Subcutaneous abdominal adipose tissue (tissue), 5 donors: ENCODE measurements around the gene DNER.

Experiments used
- H3K27ac ChIP-seq: one replicate; pipeline ENCODE4 v1.7.0; 2013; ENCODE audit warnings: low read depth, mild to moderate bottlenecking, inconsistent platforms, low read length, moderate library complexity
- H3K27me3 ChIP-seq, 5 donors: one replicate each; pipeline ENCODE4 v1.7.0; 2013; ENCODE audit warnings: low read length in 5 of 5, inconsistent platforms in 1 of 5; ENCODE audit not compliant: control insufficient read depth in 5 of 5, insufficient read depth in 4 of 5
- H3K36me3 ChIP-seq, 5 donors: one replicate each; pipeline ENCODE4 v1.7.0; 2013; ENCODE audit warnings: low read length in 5 of 5; ENCODE audit not compliant: control insufficient read depth in 5 of 5, insufficient read depth in 5 of 5
- H3K4me1 ChIP-seq, 5 donors: one replicate each; pipeline ENCODE4 v1.7.0; 2013; ENCODE audit warnings: low read length in 5 of 5, mild to moderate bottlenecking in 3 of 5, moderate library complexity in 1 of 5; ENCODE audit not compliant: control insufficient read depth in 5 of 5, insufficient read depth in 5 of 5
- H3K4me3 ChIP-seq, 5 donors: one replicate each; pipeline ENCODE4 v1.7.0; 2013; ENCODE audit warnings: low read length in 5 of 5, low read depth in 1 of 5
- H3K9ac ChIP-seq, 5 donors: one replicate each; pipeline ENCODE4 v1.7.0; 2013; ENCODE audit warnings: low read length in 5 of 5, mild to moderate bottlenecking in 4 of 5, moderate library complexity in 3 of 5
- H3K9me3 ChIP-seq, 5 donors: one replicate each; pipeline ENCODE4 v1.7.0; 2013; ENCODE audit warnings: low read length in 5 of 5; ENCODE audit not compliant: control insufficient read depth in 5 of 5
- donor health status: healthy.
- donor health status: healthy.
- donor health status: healthy.
- donor health status: healthy.
- donor health status: healthy.

DNER gene

DNA sequence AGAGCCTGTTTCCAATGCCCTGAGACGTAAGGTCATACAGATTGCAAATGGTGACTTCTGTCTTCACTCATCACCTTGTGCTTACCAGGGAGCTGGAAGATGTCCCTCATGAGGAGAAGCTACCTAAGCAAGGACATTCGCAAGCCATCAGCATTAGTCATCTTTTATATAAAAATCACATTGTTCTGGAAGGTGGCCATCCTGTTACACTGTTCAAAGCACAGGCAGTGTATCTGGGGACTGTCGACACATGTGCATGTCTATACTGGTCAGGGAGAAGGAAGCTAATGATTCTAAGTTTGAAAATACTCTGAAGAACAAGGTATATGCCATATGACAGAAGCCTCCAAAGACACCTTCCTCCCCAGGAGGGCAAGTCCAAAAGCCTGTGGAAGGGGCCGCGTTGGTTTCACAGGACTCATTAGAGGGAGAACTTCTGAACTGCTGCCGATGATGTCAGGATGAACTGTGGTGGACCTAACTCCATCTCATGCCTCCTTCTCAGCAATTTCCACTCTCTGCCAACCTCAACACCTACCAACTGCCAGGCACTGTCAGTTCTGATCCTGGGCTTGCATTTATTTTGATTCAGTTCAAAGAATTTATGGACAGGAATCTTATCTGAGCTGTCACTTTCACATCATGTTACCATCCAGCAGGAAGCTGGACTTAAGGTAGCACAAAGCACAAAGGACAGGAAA, 39.4 kb downstream of the DNER start:
- Histone ChIP-seq H3K9me3 (no peaks in the 10 kb centered on the region), H3K27me3 (peaks cover 3 to 20% (median 11%) of the 10 kb centered on the region in 5 donors), H3K4me1 (no peaks in the 10 kb centered on the region), H3K9ac (no peak overlapping the region), H3K36me3 (no peaks in the 10 kb centered on the region), H3K4me3 (no peak overlapping the region), H3K27ac (no peak overlapping the region)

- H3K27ac ChIP-seq: no peak overlapping the region
- no peaks in the 10 kb centered on the region for H3K36me3 ChIP-seq
- H3K4me1 ChIP-seq: no peaks in the 10 kb centered on the region
- H3K27me3 ChIP-seq: peaks cover 3 to 20% (median 9%) of the 10 kb centered on the region in 5 donors
- H3K4me3 ChIP-seq: no peak overlapping the region
- no peaks in the 10 kb centered on the region for H3K9me3 ChIP-seq
- H3K9ac ChIP-seq: no peak overlapping the region
Observed at GRCh38 chr2:229673676-229674075, 40.7 kb downstream of the DNER start.

DNA sequence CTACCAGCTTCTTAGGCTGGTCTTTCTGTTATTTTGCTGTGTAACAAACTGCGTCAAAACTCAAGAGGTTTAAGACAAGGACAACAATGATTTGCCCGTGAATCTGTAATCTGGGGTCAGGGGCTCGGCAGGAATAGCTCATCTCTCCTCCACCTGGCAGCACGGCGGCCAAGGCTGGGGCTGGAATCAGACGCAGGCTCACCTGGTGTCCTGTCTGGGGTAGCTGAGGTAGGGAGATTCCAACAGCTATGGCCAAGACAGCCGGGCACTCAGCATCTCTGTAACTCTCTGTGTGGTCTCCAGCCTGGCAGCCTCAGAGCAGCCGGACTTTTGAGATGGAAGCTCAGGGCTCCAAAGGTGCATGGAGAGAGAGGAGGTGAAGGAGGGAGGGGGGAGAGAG, 42.3 kb downstream of the DNER start:
- no peaks in the 10 kb centered on the region for H3K4me1 ChIP-seq
- no peak overlapping the region for H3K4me3 ChIP-seq
- no peak overlapping the region for H3K27ac ChIP-seq
- H3K9ac ChIP-seq: no peak overlapping the region
- H3K9me3 ChIP-seq: no peaks in the 10 kb centered on the region
- no peaks in the 10 kb centered on the region for H3K36me3 ChIP-seq
- peaks cover 0 to 16% (median 5%) of the 10 kb centered on the region in 5 donors for H3K27me3 ChIP-seq

- Histone ChIP-seq H3K36me3 (no peaks in the 10 kb centered on the region), H3K4me3 (no peak overlapping the region), H3K27ac (no peak overlapping the region), H3K9me3 (no peaks in the 10 kb centered on the region), H3K27me3 (peaks cover 0 to 10% (median 0%) of the 10 kb centered on the region in 5 donors), H3K4me1 (no peaks in the 10 kb centered on the region), H3K9ac (no peak overlapping the region)
Observed at GRCh38 chr2:229669841-229670240, 44.5 kb downstream of the DNER start.

- no peaks in the 10 kb centered on the region for H3K4me1 ChIP-seq
- no peak overlapping the region for H3K4me3 ChIP-seq
- H3K9me3 ChIP-seq: no peaks in the 10 kb centered on the region
- H3K9ac ChIP-seq: no peak overlapping the region
- no peaks in the 10 kb centered on the region for H3K27me3 ChIP-seq
- H3K27ac ChIP-seq: no peak overlapping the region
- no peaks in the 10 kb centered on the region for H3K36me3 ChIP-seq
Observed at GRCh38 chr2:229666811-229667210, 47.5 kb downstream of the DNER start.

DNA sequence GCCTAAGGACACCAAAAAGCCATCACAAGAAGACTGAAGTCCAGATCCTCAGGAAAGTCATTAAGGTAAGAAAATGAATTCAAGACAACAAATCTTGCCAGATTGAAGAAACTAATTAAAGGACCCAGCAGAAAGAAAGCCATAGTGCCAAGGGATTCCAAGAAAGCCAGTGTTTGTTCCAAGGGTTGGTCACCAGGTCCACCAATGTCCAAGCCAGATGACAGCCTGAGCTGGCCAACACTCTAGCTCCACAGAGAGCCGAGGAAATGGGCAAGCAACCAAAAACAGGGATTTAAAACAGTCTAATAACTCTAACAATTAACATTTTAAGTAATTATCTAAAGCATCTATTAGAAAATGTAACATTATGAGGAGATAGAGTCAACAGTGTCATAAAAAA, 49.2 kb downstream of the DNER start:
- no peaks in the 10 kb centered on the region for H3K36me3 ChIP-seq
- no peak overlapping the region for H3K27ac ChIP-seq
- H3K9me3 ChIP-seq: no peaks in the 10 kb centered on the region
- no peak overlapping the region for H3K9ac ChIP-seq
- no peak overlapping the region for H3K4me3 ChIP-seq
- no peaks in the 10 kb centered on the region for H3K4me1 ChIP-seq
- no peaks in the 10 kb centered on the region for H3K27me3 ChIP-seq

DNA sequence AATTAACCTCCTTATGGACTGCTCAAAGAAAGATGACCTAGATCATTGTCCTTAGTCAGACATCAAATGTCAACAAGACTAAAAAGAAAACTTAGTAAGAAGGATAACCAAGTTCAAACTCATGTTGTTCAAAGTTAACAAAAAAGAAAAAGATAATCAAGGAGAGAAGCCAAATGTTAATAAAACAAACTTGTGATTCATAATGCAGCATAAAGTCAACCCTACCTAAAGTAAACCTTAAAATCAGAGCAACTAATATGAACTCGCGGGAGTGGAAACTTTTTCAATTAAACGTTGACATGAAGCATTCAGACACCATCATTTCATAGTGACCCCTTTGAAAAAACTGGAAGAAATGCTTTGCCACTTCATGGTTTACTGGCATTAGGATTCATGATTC, 52.9 kb downstream of the DNER start:
- Histone ChIP-seq H3K9ac (no peak overlapping the region), H3K36me3 (no peaks in the 10 kb centered on the region), H3K4me3 (no peak overlapping the region), H3K9me3 (no peaks in the 10 kb centered on the region), H3K27me3 (no peaks in the 10 kb centered on the region), H3K4me1 (no peaks in the 10 kb centered on the region), H3K27ac (no peak overlapping the region)

GRCh38 chr2:229660951-229661350, 53.4 kb downstream of the DNER start:
- H3K9ac ChIP-seq: no peak overlapping the region
- no peak overlapping the region for H3K27ac ChIP-seq
- no peaks in the 10 kb centered on the region for H3K27me3 ChIP-seq
- no peaks in the 10 kb centered on the region for H3K9me3 ChIP-seq
- no peak overlapping the region for H3K4me3 ChIP-seq
- no peaks in the 10 kb centered on the region for H3K4me1 ChIP-seq
- no peaks in the 10 kb centered on the region for H3K36me3 ChIP-seq

- Histone ChIP-seq H3K9ac (no peak overlapping the region), H3K9me3 (no peaks in the 10 kb centered on the region), H3K4me3 (no peak overlapping the region), H3K4me1 (no peaks in the 10 kb centered on the region), H3K36me3 (no peaks in the 10 kb centered on the region), H3K27ac (no peak overlapping the region), H3K27me3 (no peaks in the 10 kb centered on the region)
Observed at GRCh38 chr2:229660391-229660790, 54.0 kb downstream of the DNER start.

- H3K4me1 ChIP-seq: no peaks in the 10 kb centered on the region
- no peak overlapping the region for H3K9ac ChIP-seq
- no peaks in the 10 kb centered on the region for H3K9me3 ChIP-seq
- no peaks in the 10 kb centered on the region for H3K36me3 ChIP-seq
- no peaks in the 10 kb centered on the region for H3K27me3 ChIP-seq
- H3K4me3 ChIP-seq: no peak overlapping the region
- no peak overlapping the region for H3K27ac ChIP-seq
Observed at GRCh38 chr2:229658004-229658403, 56.4 kb downstream of the DNER start.
